Left ventricle myocardium superior (tissue), 1 donor: ENCODE measurements around the gene ADORA2B. TPM values are rescaled to one million over a fixed set of nuclear protein-coding genes. Genes with fewer than 3 reads are reported as not detected.
"Not testable (repeated sequence)": the region's sequence is repeated elsewhere in the genome, so short reads cannot be mapped to it uniquely, and the experiment has no call there.

Experiments used
- ATAC-seq: fragments of 200-7000 bp; cut with Tn5 transposase; one replicate; pipeline ENCODE4 v1.9.1; 2020; ENCODE audit warnings: mild to moderate bottlenecking, moderate library complexity
- DNase-seq: peaks from one replicate; pipeline ENCODE4 v3.0.0-alpha.2; 2020
- intact Hi-C: fragments of 100-400 bp; cut with micrococcal nuclease; formaldehyde crosslinking; loops from one replicate; pipeline ENCODE4 v1.11.0; 2022
- total RNA-seq: library from RNA; stranded (reverse); fragmentation: NEBNext Ultra II Directional; extraction: Animal tissue kit (Norgen Biotek cat#: 25700); gene quantifications from one replicate; pipeline ENCODE4 v1.2.1, GENCODE V29; 2021
- donor health status: DM: no; HTN: yes; CAD: no; lungs with severe emphysema.

ADORA2B gene
- total RNA-seq, 1 donor from 2014 or later = 0.57 TPM

- intact Hi-C loops = no loop called here
- DNase-seq (no peak), ATAC-seq (no peak)
Observed at GRCh38 chr17:15971882-15972281, 27.0 kb downstream of the ADORA2B start.

- intact Hi-C loops = no loop called here
- DNase-seq (no peak), ATAC-seq (no peak)
Observed at GRCh38 chr17:15972497-15972951, 27.6 kb downstream of the ADORA2B start.

GRCh38 chr17:15973016-15973415 is 28.1 kb downstream of the ADORA2B start:
- DNase-seq (no peak), ATAC-seq (no peak)
- intact Hi-C loops = no loop called here

GRCh38 chr17:15973834-15974233 is 28.9 kb downstream of the ADORA2B start:
- DNase-seq (no peak), ATAC-seq (no peak)
- intact Hi-C loops = no loop called here

GRCh38 chr17:15977894-15978293 is 33.0 kb downstream of the ADORA2B start:
- DNase-seq (no peak), ATAC-seq (no peak)
- intact Hi-C loops = no loop called here

- intact Hi-C loops = no loop called here
- ATAC-seq (no peak), DNase-seq (no peak)
Observed at GRCh38 chr17:15978606-15979005, 33.7 kb downstream of the ADORA2B start.

- DNase-seq, intact Hi-C loops, ATAC-seq: not testable (repeated sequence)
Observed at GRCh38 chr17:15979013-15979412, 34.1 kb downstream of the ADORA2B start.

GRCh38 chr17:15981208-15981607 is 36.3 kb downstream of the ADORA2B start:
- ATAC-seq (no peak), DNase-seq (no peak)
- intact Hi-C loops = no loop called here

- DNase-seq (no peak), ATAC-seq (no peak)
- intact Hi-C loops = no loop called here
Observed at GRCh38 chr17:15981646-15982580, 37.0 kb downstream of the ADORA2B start.

GRCh38 chr17:15996322-15996721 is 51.4 kb downstream of the ADORA2B start:
- no peak for DNase-seq
- intact Hi-C loops = loop anchor here (5.0 kb wide), 1 partner anchor 169 kb away; no protein-coding TSS in a partner anchor
- no peak for ATAC-seq

- intact Hi-C loops = loop anchor here (5.0 kb wide), 1 partner anchor 171 kb away; no protein-coding TSS in a partner anchor
- ATAC-seq = no peak
Observed at GRCh38 chr17:15998031-15998562, 53.2 kb downstream of the ADORA2B start.

GRCh38 chr17:15999141-15999973 is 54.4 kb downstream of the ADORA2B start, which contains the start of the genes TTC19 and ZSWIM7:
TSS of gene TTC19 (plus strand) at chr17:15999824. CDS start at chr17:15999849, 25 bp downstream.
TSS of gene ZSWIM7 (minus strand) at chr17:15999704. CDS start at chr17:15999594, 110 bp downstream.
- intact Hi-C loops = loop anchor here (5.0 kb wide), 1 partner anchor 172 kb away; no protein-coding TSS in a partner anchor
- DNase-seq = peak; percentile 99
- peak; percentile 97 for ATAC-seq

More at GRCh38 chr17:15998031-15998562, 53.2 kb downstream of the ADORA2B start:
- DNase-seq = no peak

- no peak for DNase-seq
- intact Hi-C loops = loop anchor here (5.0 kb wide), 1 partner anchor 173 kb away; no protein-coding TSS in a partner anchor
- ATAC-seq = no peak
Observed at GRCh38 chr17:15999974-16000827, 55.3 kb downstream of the ADORA2B start.

- intact Hi-C loops = no loop called here
- ATAC-seq (no peak), DNase-seq (no peak)
Observed at GRCh38 chr17:16001226-16001897, 56.4 kb downstream of the ADORA2B start.

- intact Hi-C loops = no loop called here
- DNase-seq (no peak), ATAC-seq (no peak)
Observed at GRCh38 chr17:16002708-16003260, 57.9 kb downstream of the ADORA2B start.

- intact Hi-C loops = no loop called here
- ATAC-seq = no peak
- DNase-seq = no peak
Observed at GRCh38 chr17:16003841-16004240, 58.9 kb downstream of the ADORA2B start.

- no peak for DNase-seq
- intact Hi-C loops = no loop called here
- ATAC-seq = no peak
Observed at GRCh38 chr17:16005636-16006035, 60.7 kb downstream of the ADORA2B start.
